DND-41 (cell line): ENCODE measurements around the gene RABGAP1.

Experiments
- ATAC-seq: fragments of 200-7000 bp; cut with Tn5 transposase; 3 replicates; pipeline ENCODE4 v1.9.1; 2021; ENCODE audit warnings: low read depth; ENCODE audit not compliant: insufficient read depth
- DNase-seq: peaks from one replicate; pipeline ENCODE4 v3.0.0-alpha.2; 2020
- H2AFZ ChIP-seq: 2 replicates; pipeline ENCODE4 v1.6.0; 2012; ENCODE audit warnings: low read depth, low read length
- H3K27ac ChIP-seq: 2 replicates; pipeline ENCODE4 v1.5.1; 2012; ENCODE audit warnings: low read length, inconsistent platforms
- H3K27me3 ChIP-seq: fragments of 200-600 bp; sonication (generic); 2 replicates; pipeline ENCODE4 v1.6.0; 2012; ENCODE audit warnings: low read length, mild to moderate bottlenecking, inconsistent platforms; ENCODE audit not compliant: insufficient read depth, poor library complexity
- H3K36me3 ChIP-seq: 2 replicates; pipeline ENCODE4 v1.5.1; 2012; ENCODE audit warnings: low read length, inconsistent platforms; ENCODE audit not compliant: insufficient read depth
- H3K4me1 ChIP-seq: 2 replicates; pipeline ENCODE4 v1.5.1; 2012; ENCODE audit warnings: mild to moderate bottlenecking, low read length; ENCODE audit not compliant: insufficient read depth
- H3K4me2 ChIP-seq: 2 replicates; pipeline ENCODE4 v1.6.0; 2012; ENCODE audit warnings: mild to moderate bottlenecking, moderate library complexity, low read length, inconsistent platforms; ENCODE audit not compliant: insufficient read depth
- H3K4me3 ChIP-seq, 2 experiments: fragments of 200-600 bp in 1 of 2; shearing (Covaris generic) in 1 of 2; 2 replicates each; pipeline ENCODE4 v1.5.1; 2012 to 2016; ENCODE audit warnings: inconsistent platforms in 2 of 2, low read length in 2 of 2, mild to moderate bottlenecking in 2 of 2, low read depth in 1 of 2, moderate library complexity in 1 of 2
- H3K79me2 ChIP-seq: 2 replicates; pipeline ENCODE4 v1.6.0; 2012; ENCODE audit warnings: low read length, inconsistent platforms; ENCODE audit not compliant: insufficient read depth
- H3K9ac ChIP-seq: 2 replicates; pipeline ENCODE4 v1.6.0; 2012; ENCODE audit warnings: low read depth, mild to moderate bottlenecking, inconsistent platforms, low read length, moderate library complexity
- H3K9me3 ChIP-seq: 2 replicates; pipeline ENCODE4 v1.5.1; 2012; ENCODE audit warnings: low read length, moderate library complexity, mild to moderate bottlenecking, inconsistent platforms; ENCODE audit not compliant: insufficient read depth, severe bottlenecking
- H4K20me1 ChIP-seq: 2 replicates; pipeline ENCODE4 v1.6.0; 2012; ENCODE audit warnings: low read length; ENCODE audit not compliant: insufficient read depth
- CTCF ChIP-seq: IDR thresholded peaks from 2 replicates; pipeline ENCODE4 v1.5.1; 2012; ENCODE audit warnings: borderline replicate concordance, low read length, moderate library complexity, mild to moderate bottlenecking; ENCODE audit not compliant: poor library complexity, severe bottlenecking; ENCODE audit errors: extremely low read depth
- EZH2 ChIP-seq: IDR thresholded peaks from 3 replicates; pipeline ENCODE4 v1.6.1; 2012; ENCODE audit warnings: borderline replicate concordance, low read depth, mild to moderate bottlenecking, moderate library complexity, low read length, inconsistent platforms; ENCODE audit not compliant: severe bottlenecking

RABGAP1 gene

DNA sequence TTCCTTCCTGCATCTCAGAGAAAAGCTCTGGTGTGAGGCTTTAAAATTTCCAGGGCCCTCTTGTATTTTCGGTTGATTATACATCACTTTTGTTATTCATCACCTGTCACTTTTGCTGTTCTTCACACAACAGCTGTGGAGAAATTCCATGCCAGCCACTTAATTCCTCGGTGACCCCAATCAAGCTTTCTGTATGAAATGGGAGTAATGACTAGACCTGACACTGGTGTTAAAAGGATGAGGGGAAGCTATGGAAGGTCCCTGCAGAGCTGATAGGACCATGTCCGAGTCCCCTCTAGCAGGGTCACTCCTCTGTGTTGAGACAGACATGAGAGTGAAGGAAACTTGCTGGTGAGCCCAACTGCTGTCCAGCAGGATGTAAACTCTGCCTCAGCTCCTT, 152.3 kb downstream of the RABGAP1 start:
- no peak overlapping the region for H3K4me3 ChIP-seq
- no peaks in the 10 kb centered on the region for H3K79me2 ChIP-seq
- no peak overlapping the region for H3K27ac ChIP-seq
- H3K36me3 ChIP-seq: peaks cover 70% of the 10 kb centered on the region
- H3K9me3 ChIP-seq: no peaks in the 10 kb centered on the region
- TF ChIP-seq EZH2: no peak
- TF ChIP-seq CTCF: no peak
- no peaks in the 10 kb centered on the region for H3K4me1 ChIP-seq
- H3K4me2 ChIP-seq: no peak overlapping the region
- DNase-seq (no peak), ATAC-seq (no peak)
- H3K9ac ChIP-seq: no peak overlapping the region
- H3K27me3 ChIP-seq: no peaks in the 10 kb centered on the region
- H4K20me1 ChIP-seq: no peaks in the 10 kb centered on the region
- no peak overlapping the region for H2AFZ ChIP-seq

DNA sequence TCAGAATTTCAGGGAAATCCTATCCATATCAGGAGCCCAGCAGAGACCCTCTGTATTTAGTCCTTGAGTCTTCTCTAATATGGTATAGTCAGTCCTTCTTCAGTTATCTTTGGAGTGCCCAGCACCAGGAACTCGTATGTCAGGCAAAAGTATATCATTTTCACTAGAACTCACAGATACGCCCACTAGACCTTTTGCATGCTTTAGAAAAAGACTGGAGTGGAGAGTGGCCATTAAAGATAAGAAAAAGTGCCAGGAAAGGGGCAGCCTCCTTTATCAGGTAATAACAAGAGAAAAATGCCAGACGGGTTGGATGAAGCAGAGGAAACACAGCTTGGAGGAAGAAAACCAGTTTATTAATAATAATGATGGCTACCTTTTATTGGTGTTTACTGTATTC, 156.2 kb downstream of the RABGAP1 start:
- Histone ChIP-seq H3K36me3 (peaks cover 60% of the 10 kb centered on the region), H3K27me3 (no peaks in the 10 kb centered on the region), H3K9ac (no peak overlapping the region), H3K4me2 (no peak overlapping the region), H2AFZ (no peak overlapping the region), H4K20me1 (no peaks in the 10 kb centered on the region), H3K79me2 (no peaks in the 10 kb centered on the region), H3K9me3 (no peaks in the 10 kb centered on the region), H3K27ac (no peak overlapping the region), H3K4me3 (no peak overlapping the region), H3K4me1 (no peaks in the 10 kb centered on the region)
- TF ChIP-seq EZH2: no peak
- TF ChIP-seq CTCF: no peak
- no peak for DNase-seq
- ATAC-seq: no peak

DNA sequence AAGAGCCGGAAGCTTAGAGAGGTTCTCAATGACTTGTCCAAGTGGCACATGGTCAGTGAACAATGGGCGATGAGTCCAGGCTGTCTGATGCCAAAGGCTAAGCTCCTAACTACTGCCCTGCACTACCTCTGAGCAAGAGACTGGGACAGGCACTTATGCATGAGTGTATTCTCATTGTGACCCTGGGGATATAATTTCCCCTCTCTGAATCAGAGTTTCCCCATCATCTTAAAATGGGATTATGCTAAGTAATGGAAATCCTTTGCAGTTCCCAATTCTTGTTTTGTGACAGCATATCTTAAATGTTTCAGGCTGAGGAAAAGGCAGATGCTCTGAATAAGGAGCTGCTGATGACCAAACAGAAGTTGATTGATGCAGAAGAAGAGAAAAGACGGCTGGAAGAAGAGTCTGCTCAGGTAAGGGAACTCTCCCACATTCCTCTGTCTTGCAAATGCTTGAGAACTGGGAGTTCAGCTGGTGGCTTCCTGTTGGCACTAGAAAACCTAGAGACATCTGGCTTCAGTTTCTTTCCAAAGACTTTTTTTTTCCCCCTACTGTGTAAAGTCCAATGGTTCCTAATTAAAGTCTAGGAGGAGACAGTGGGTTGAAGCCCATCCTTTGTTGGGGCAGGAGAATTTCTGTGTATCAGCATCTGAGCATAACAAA, 156.7 kb downstream of the RABGAP1 start:
- Histone ChIP-seq H3K9ac (no peak overlapping the region), H3K36me3 (peaks cover 56% of the 10 kb centered on the region), H3K4me1 (no peaks in the 10 kb centered on the region), H3K27me3 (no peaks in the 10 kb centered on the region), H3K27ac (no peak overlapping the region), H2AFZ (no peak overlapping the region), H3K4me2 (no peak overlapping the region), H3K4me3 (no peak overlapping the region), H3K79me2 (no peaks in the 10 kb centered on the region), H4K20me1 (no peaks in the 10 kb centered on the region), H3K9me3 (no peaks in the 10 kb centered on the region)
- TF ChIP-seq CTCF (no peak), EZH2 (no peak)
- no peak for ATAC-seq
- no peak for DNase-seq

GRCh38 chr9:123098096-123098459, 157.3 kb downstream of the RABGAP1 start:
- DNase-seq (no peak), ATAC-seq (no peak)
- TF ChIP-seq EZH2 (no peak), CTCF (no peak)
- no peaks in the 10 kb centered on the region for H3K79me2 ChIP-seq
- no peak overlapping the region for H3K9ac ChIP-seq
- no peaks in the 10 kb centered on the region for H3K4me1 ChIP-seq
- no peaks in the 10 kb centered on the region for H3K27me3 ChIP-seq
- no peak overlapping the region for H2AFZ ChIP-seq
- no peaks in the 10 kb centered on the region for H4K20me1 ChIP-seq
- peaks cover 56% of the 10 kb centered on the region for H3K36me3 ChIP-seq
- H3K9me3 ChIP-seq: no peaks in the 10 kb centered on the region
- no peak overlapping the region for H3K4me2 ChIP-seq
- no peak overlapping the region for H3K27ac ChIP-seq
- no peak overlapping the region for H3K4me3 ChIP-seq
